Naive thymus-derived CD8-positive, alpha-beta T cell (primary cell): ENCODE results near the gene HABP2. TPM values are rescaled to one million over a fixed set of nuclear protein-coding genes. Genes with fewer than 3 reads are reported as not detected.

Experiments used
- ATAC-seq, 2 donors: fragments of 150-1000 bp; cut with Tn5 transposase in 1 of 2; sonication (Bioruptor Pico), chemical (Tn5 transposase) in 1 of 2; 1 replicate in 1 of 2; 2 replicates in 1 of 2; pipeline ENCODE4 v1.10.0; 2021; ENCODE audit warnings: mild to moderate bottlenecking in 2 of 2, moderate library complexity in 2 of 2
- POLR2A ChIA-PET: fragments of 350-600 bp; sonication (Branson Sonifier 250); formaldehyde crosslinking; loops from one replicate; lab custom pipeline; 2021; ENCODE audit warnings: antibody characterized with exemption; lab: Charles Lee
- DNase-seq, 10 donors: peaks; one replicate each; pipeline versions ENCODE4 v3.0.0 to v3.0.0-alpha.2; 2020 to 2022
- H3K27ac Mint-ChIP-seq, 10 donors: one replicate each; pipeline ENCODE4 v1.8.0; 2020 to 2022; ENCODE audit warnings: mild to moderate bottlenecking in 10 of 10, mixed read lengths in 10 of 10, moderate library complexity in 4 of 10, inconsistent platforms in 1 of 10
- H3K27me3 Mint-ChIP-seq, 5 donors: one replicate each; pipeline ENCODE4 v1.8.0; 2021 to 2022; ENCODE audit warnings: mixed read lengths in 5 of 5
- H3K36me3 Mint-ChIP-seq, 3 donors: one replicate each; pipeline ENCODE4 v1.8.0; 2020 to 2022; ENCODE audit warnings: mixed read lengths in 3 of 3, mild to moderate bottlenecking in 2 of 3, inconsistent platforms in 1 of 3
- H3K4me1 Mint-ChIP-seq, 4 donors: one replicate each; pipeline ENCODE4 v1.8.0; 2021 to 2022; ENCODE audit warnings: mixed read lengths in 4 of 4
- H3K4me3 Mint-ChIP-seq, 10 donors: one replicate each; pipeline ENCODE4 v1.8.0; 2020 to 2022; ENCODE audit warnings: mild to moderate bottlenecking in 10 of 10, mixed read lengths in 10 of 10, moderate library complexity in 6 of 10, inconsistent platforms in 1 of 10
- H3K9me3 Mint-ChIP-seq, 9 donors: one replicate each; pipeline ENCODE4 v1.8.0; 2020 to 2022; ENCODE audit warnings: mixed read lengths in 9 of 9, mild to moderate bottlenecking in 3 of 9, inconsistent platforms in 1 of 9, moderate library complexity in 1 of 9
- polyA plus RNA-seq, 3 donors: library from polyadenylated mRNA; unstranded; fragments of 300-500 nt; fragmentation: Illumina TruSeq; gene quantifications; one replicate each; pipeline ENCODE4 v1.2.3, GENCODE V29; 2021
- total RNA-seq, 8 experiments: library from RNA in 2 of 8; stranded (reverse) in 2 of 8; gene quantifications; one replicate each; pipeline ENCODE4 v1.2.3 and lab custom pipeline; 2021 to 2026

The HABP2 gene
- total and polyA plus RNA-seq, 5 experiments from 2014 or later: not detected

GRCh38 chr10:113552014-113552413, 839 bp upstream of the HABP2 start:
- peaks cover 3 to 19% (median 9%) of the 10 kb centered on the region in 5 donors for H3K27me3 Mint-ChIP-seq
- POLR2A ChIA-PET: no interaction called here
- no peak overlapping the region for H3K27ac Mint-ChIP-seq
- H3K4me1 Mint-ChIP-seq: no peaks in the 10 kb centered on the region
- H3K9me3 Mint-ChIP-seq: no peaks in the 10 kb centered on the region
- no peak for DNase-seq
- no peak overlapping the region for H3K4me3 Mint-ChIP-seq
- no peaks in the 10 kb centered on the region for H3K36me3 Mint-ChIP-seq
- no peak for ATAC-seq

DNA sequence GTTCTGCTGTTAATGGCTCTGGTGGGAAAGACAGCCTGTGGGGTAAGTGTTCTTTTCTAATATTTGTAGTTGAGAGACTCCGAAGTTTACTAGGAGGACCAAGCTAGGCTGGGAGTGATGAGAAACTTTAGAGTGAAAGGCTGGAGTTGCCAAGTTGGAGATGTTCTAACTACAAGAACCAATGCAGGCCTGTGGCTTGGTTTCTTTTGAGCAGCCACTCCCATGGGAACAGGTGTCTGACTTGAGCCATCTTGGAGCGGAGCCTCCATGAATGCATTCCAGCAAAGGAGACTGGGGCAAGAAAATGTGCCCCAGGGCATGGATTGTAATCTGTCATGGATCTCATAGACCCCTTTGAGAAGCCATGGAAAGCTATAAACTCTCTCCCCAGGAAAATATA, 296 bp downstream of the HABP2 start:
- Mint-ChIP-seq H3K9me3 (no peaks in the 10 kb centered on the region), H3K27ac (no peak overlapping the region), H3K36me3 (no peaks in the 10 kb centered on the region), H3K27me3 (peaks cover 0 to 26% (median 11%) of the 10 kb centered on the region in 5 donors), H3K4me1 (no peaks in the 10 kb centered on the region), H3K4me3 (no peak overlapping the region)
- DNase-seq: no peak
- POLR2A ChIA-PET: no interaction called here
- ATAC-seq: no peak

- H3K9me3 Mint-ChIP-seq: no peaks in the 10 kb centered on the region
- H3K4me3 Mint-ChIP-seq: no peak overlapping the region
- H3K4me1 Mint-ChIP-seq: no peaks in the 10 kb centered on the region
- no peaks in the 10 kb centered on the region for H3K36me3 Mint-ChIP-seq
- DNase-seq (no peak), ATAC-seq (no peak)
- H3K27ac Mint-ChIP-seq: no peak overlapping the region
- peaks cover 3 to 32% (median 10%) of the 10 kb centered on the region in 5 donors for H3K27me3 Mint-ChIP-seq
- POLR2A ChIA-PET: no interaction called here
Measured at GRCh38 chr10:113554214-113554613, 1.4 kb downstream of the HABP2 start.

GRCh38 chr10:113555245-113555644, 2.4 kb downstream of the HABP2 start:
- POLR2A ChIA-PET: no interaction called here
- no peaks in the 10 kb centered on the region for H3K4me1 Mint-ChIP-seq
- H3K9me3 Mint-ChIP-seq: no peaks in the 10 kb centered on the region
- H3K36me3 Mint-ChIP-seq: no peaks in the 10 kb centered on the region
- DNase-seq (no peak), ATAC-seq (no peak)
- H3K4me3 Mint-ChIP-seq: no peak overlapping the region
- peaks cover 4 to 42% (median 13%) of the 10 kb centered on the region in 5 donors for H3K27me3 Mint-ChIP-seq
- H3K27ac Mint-ChIP-seq: no peak overlapping the region

DNA sequence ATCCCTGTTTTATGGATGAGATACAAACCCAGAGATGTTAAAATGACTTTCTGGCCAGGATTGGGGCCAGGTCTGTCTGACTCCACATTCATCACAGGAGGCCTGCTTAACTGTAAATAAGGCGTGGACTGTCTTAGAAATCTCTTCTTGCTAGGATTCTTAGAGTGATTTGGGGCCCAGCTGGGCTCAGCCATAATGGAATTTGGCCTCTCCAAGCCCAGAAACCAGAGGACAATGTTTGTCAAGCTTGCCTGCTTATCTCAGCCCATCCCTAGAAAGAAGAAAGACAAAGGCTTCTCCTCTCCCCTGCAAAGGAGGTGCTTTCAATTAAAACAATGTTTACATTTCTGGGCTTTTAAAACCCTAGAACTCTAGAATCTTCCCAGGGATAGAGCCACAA, 2.9 kb downstream of the HABP2 start:
- H3K27me3 Mint-ChIP-seq: peaks cover 4 to 43% (median 11%) of the 10 kb centered on the region in 5 donors
- no peak overlapping the region for H3K4me3 Mint-ChIP-seq
- POLR2A ChIA-PET: no interaction called here
- no peaks in the 10 kb centered on the region for H3K36me3 Mint-ChIP-seq
- H3K9me3 Mint-ChIP-seq: no peaks in the 10 kb centered on the region
- DNase-seq: no peak
- H3K27ac Mint-ChIP-seq: no peak overlapping the region
- no peak for ATAC-seq
- no peaks in the 10 kb centered on the region for H3K4me1 Mint-ChIP-seq

- H3K27me3 Mint-ChIP-seq: peaks cover 4 to 43% (median 7%) of the 10 kb centered on the region in 5 donors
- POLR2A ChIA-PET: no interaction called here
- no peaks in the 10 kb centered on the region for H3K9me3 Mint-ChIP-seq
- no peak overlapping the region for H3K27ac Mint-ChIP-seq
- DNase-seq: no peak
- H3K4me3 Mint-ChIP-seq: no peak overlapping the region
- H3K4me1 Mint-ChIP-seq: no peaks in the 10 kb centered on the region
- no peak for ATAC-seq
- H3K36me3 Mint-ChIP-seq: no peaks in the 10 kb centered on the region
Measured at GRCh38 chr10:113557424-113557862, 4.6 kb downstream of the HABP2 start.

DNA sequence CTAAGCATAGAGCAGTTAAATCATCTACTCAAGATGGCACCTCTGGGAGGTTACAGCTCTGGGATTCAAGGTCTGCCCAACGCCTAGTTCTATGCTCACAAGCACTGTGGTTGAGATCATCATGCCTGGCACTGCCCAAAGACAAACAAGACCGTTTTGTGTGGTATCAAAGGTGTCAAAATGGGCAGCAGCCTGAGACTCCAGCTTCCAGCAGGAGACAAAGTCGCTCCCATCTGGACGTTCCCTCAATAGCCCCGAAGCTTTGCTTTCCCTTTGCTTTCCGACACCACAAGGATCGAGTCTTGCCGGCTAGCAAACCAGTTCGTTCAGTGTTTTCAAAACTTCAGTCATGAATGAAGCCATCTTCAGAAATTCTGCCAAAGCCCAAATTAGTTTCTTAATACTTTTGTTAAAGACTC, 5.1 kb downstream of the HABP2 start:
- H3K4me3 Mint-ChIP-seq: no peak overlapping the region
- DNase-seq (no peak), ATAC-seq (no peak)
- H3K4me1 Mint-ChIP-seq: peaks cover 0 to 1% (median 0%) of the 10 kb centered on the region in 4 donors
- H3K36me3 Mint-ChIP-seq: no peaks in the 10 kb centered on the region
- POLR2A ChIA-PET: no interaction called here
- H3K9me3 Mint-ChIP-seq: no peaks in the 10 kb centered on the region
- H3K27ac Mint-ChIP-seq: no peak overlapping the region
- peaks cover 4 to 42% (median 7%) of the 10 kb centered on the region in 5 donors for H3K27me3 Mint-ChIP-seq

- Mint-ChIP-seq H3K4me3 (no peak overlapping the region), H3K27me3 (peaks cover 2 to 27% (median 6%) of the 10 kb centered on the region in 5 donors), H3K4me1 (peaks cover 4 to 10% (median 5%) of the 10 kb centered on the region in 4 donors), H3K9me3 (no peaks in the 10 kb centered on the region), H3K36me3 (no peaks in the 10 kb centered on the region), H3K27ac (no peak overlapping the region)
- no peak for DNase-seq
- no peak for ATAC-seq
- POLR2A ChIA-PET: no interaction called here
Measured at GRCh38 chr10:113560071-113560470, 7.2 kb downstream of the HABP2 start.

DNA sequence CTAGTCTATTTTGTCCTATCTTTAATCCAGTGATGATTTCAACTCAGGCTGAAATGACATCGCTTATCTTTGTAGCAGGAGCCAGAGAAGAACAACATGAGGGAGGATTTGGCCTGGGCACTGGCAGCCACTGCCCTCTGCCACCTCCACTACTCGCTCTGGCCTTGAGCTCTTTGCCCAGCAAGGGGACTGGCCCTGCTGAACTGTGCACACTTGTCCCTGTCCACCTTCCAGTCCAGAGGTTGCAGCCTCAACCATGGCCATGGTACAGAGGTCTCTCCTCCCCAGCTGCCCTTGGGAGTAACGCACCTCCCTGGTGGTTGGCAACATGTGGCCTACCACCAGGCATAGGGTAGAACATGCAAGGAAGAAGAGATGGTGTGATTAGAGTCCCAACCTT, 8.4 kb downstream of the HABP2 start:
- Mint-ChIP-seq H3K36me3 (no peaks in the 10 kb centered on the region), H3K27ac (no peak overlapping the region), H3K4me1 (peaks cover 4 to 10% (median 5%) of the 10 kb centered on the region in 4 donors), H3K27me3 (peaks cover 0 to 27% (median 6%) of the 10 kb centered on the region in 5 donors), H3K9me3 (no peaks in the 10 kb centered on the region), H3K4me3 (no peak overlapping the region)
- ATAC-seq (no peak), DNase-seq (no peak)
- POLR2A ChIA-PET: no interaction called here

DNA sequence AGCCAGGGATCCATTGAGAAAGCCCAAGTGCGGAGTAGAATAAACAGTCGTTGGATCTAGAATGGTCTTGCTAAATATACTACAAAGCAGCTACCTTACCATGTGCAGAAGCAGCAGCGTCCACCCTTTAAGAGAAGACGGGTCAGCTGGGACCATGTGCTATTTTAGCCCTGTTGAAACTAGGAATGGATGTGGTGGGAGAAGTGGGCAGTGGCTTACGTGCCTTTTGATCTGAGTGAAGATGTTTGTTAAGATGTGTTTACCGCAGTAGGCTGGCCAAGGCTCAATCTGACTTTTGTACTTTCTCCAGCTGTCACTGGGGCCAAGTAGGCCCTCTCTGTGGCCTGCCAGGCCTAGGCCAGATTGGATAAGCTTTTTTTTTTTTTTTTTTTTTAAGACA, 9.2 kb downstream of the HABP2 start:
- ATAC-seq (no peak), DNase-seq (no peak)
- no peaks in the 10 kb centered on the region for H3K36me3 Mint-ChIP-seq
- no peak overlapping the region for H3K27ac Mint-ChIP-seq
- H3K4me3 Mint-ChIP-seq: no peak overlapping the region
- H3K4me1 Mint-ChIP-seq: peaks cover 4 to 10% (median 5%) of the 10 kb centered on the region in 4 donors
- peaks cover 0 to 23% (median 4%) of the 10 kb centered on the region in 5 donors for H3K27me3 Mint-ChIP-seq
- POLR2A ChIA-PET: no interaction called here
- no peaks in the 10 kb centered on the region for H3K9me3 Mint-ChIP-seq

- Mint-ChIP-seq H3K36me3 (no peaks in the 10 kb centered on the region), H3K4me1 (peaks cover 4 to 10% (median 5%) of the 10 kb centered on the region in 4 donors), H3K9me3 (no peaks in the 10 kb centered on the region), H3K27me3 (peaks cover 0 to 17% (median 4%) of the 10 kb centered on the region in 5 donors), H3K4me3 (peak overlapping the region in 2 of 10 donors; percentile 70 to 83), H3K27ac (no peak overlapping the region)
- DNase-seq (no peak), ATAC-seq (no peak)
- POLR2A ChIA-PET: no interaction called here
Measured at GRCh38 chr10:113562704-113563103, 9.9 kb downstream of the HABP2 start.

DNA sequence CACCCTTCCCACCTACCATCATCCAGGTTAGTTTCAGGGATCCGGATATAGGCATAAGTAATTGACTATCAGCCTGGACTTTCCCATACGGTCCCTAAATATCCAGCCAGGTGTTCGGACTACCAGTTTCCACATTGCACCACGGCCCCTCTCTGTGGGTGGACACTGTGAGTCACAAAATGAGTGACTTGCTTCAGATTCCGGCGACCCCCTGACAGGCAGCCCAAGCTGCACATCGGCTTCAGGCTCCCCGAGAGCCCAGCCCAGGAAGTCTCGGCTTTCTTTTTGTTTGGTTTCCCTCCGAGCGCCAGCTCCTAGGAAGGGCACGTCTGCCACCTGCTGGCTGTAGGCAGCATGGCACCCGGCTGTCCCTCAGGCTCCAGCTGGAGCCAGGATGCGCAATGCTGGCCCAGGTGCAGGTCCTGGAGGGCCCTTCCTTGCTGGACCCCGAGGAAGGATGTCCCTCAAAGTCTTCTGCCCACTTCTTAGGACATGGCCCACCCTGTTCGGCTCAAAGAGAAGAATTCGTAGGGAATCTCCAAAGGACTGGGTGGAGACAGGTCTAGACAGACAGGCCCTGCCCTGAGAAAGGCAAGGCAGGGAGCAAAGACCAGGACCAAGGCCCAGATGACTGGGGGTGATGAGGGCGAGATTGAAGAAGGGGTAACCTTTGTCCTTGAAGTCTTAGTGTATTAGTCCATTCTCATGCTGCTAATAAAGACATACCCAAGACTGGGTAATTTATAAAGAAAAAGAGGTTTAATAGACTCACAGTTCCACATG, 10.6 kb downstream of the HABP2 start:
- peak; percentile 29 to 75 (median 60) for DNase-seq
- Mint-ChIP-seq H3K4me3 (peak overlapping the region; percentile 61 to 90 (median 82)), H3K27ac (peak overlapping the region in 5 of 10 donors; percentile 25 to 83 (median 63)), H3K9me3 (no peaks in the 10 kb centered on the region), H3K36me3 (no peaks in the 10 kb centered on the region), H3K4me1 (peaks cover 4 to 10% (median 5%) of the 10 kb centered on the region in 4 donors), H3K27me3 (peaks cover 0 to 17% (median 3%) of the 10 kb centered on the region in 5 donors)
- ATAC-seq: peak; percentile 82 to 84
- POLR2A ChIA-PET: no interaction called here

GRCh38 chr10:113565364-113565763, 12.5 kb downstream of the HABP2 start:
- Mint-ChIP-seq H3K9me3 (no peaks in the 10 kb centered on the region), H3K4me3 (no peak overlapping the region), H3K36me3 (no peaks in the 10 kb centered on the region)

More at GRCh38 chr10:113565364-113565763, 12.5 kb downstream of the HABP2 start:
- no peaks in the 10 kb centered on the region for H3K27me3 Mint-ChIP-seq
- POLR2A ChIA-PET: no interaction called here
- ATAC-seq (no peak), DNase-seq (no peak)
- H3K4me1 Mint-ChIP-seq: peaks cover 4 to 10% (median 5%) of the 10 kb centered on the region in 4 donors
- no peak overlapping the region for H3K27ac Mint-ChIP-seq
